Measurements from ENCODE around the gene THRA.

DNA sequence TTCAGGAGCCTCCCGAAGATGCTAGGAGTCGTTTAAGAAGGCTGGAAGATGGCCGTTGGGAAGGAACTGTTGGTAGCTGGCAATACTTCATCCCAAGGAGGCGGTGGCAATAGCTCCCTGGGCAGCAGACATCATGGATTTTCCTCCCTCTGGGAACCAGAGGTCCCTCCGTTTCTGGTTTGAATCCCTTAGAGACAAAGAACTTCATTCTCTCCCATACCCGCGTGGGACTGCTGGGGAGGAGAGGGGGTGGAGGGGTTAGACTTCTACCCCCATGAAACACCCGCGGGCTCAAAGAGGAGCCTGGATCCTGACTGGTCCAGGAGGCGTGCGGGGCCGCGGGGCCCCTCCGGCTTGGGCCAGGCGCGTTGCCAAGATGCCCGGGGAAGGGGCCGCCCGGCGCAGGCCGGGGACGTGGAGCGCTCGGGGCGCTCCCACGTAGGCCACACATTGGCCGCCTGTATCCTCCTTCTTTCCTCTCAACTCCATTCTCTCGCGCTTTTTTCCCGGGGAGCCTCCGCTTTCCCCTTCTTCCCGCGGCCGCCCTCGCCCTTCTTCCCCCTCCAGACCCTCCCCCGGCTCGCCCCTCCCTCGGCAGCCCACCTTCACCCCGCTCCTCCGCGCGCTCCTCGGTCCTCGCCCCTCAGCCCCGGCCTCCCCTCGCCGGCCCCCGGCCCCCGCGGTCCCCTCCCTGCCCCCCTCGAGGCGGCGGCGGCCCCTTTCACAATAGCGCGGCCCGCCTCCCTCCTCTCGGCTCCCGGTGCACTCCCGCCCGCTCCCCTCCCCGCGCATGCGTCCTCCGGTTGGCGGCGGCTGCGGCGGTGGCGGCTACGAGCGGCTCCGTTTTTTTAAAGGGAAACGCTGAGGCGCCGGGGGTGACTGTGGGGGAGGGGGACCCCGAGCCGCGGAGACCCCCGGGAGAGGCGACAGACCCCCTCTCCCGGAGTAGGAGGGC lies 58.7 kb downstream of the THRA start, which contains the start of gene MSL1:
- TF ChIP-seq, protein P1, sequence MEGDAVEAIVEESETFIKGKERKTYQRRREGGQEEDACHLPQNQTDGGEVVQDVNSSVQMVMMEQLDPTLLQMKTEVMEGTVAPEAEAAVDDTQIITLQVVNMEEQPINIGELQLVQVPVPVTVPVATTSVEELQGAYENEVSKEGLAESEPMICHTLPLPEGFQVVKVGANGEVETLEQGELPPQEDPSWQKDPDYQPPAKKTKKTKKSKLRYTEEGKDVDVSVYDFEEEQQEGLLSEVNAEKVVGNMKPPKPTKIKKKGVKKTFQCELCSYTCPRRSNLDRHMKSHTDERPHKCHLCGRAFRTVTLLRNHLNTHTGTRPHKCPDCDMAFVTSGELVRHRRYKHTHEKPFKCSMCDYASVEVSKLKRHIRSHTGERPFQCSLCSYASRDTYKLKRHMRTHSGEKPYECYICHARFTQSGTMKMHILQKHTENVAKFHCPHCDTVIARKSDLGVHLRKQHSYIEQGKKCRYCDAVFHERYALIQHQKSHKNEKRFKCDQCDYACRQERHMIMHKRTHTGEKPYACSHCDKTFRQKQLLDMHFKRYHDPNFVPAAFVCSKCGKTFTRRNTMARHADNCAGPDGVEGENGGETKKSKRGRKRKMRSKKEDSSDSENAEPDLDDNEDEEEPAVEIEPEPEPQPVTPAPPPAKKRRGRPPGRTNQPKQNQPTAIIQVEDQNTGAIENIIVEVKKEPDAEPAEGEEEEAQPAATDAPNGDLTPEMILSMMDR (conservative IDR thresholded peaks at IDR 0.05): no peak
- TF ChIP-seq EZH2 (IDR thresholded peaks at IDR 0.05; ENCODE audit: low read depth): no peak
